Measurements from ENCODE around the gene TSSC4.

TSSC4 gene

GRCh38 chr11:2369896-2370295 is 30.7 kb upstream of the TSSC4 start:
- DNase-seq, result no peak

- no peak for DNase-seq
These were observed 25.9 kb upstream of the TSSC4 start for GRCh38 chr11:2374456-2375201.

GRCh38 chr11:2375341-2375853 is 25.2 kb upstream of the TSSC4 start:
- DNase-seq, result no peak

GRCh38 chr11:2375964-2376551 is 24.5 kb upstream of the TSSC4 start:
- no peak for DNase-seq

- no peak for DNase-seq
These were observed 23.6 kb upstream of the TSSC4 start, which contains the start of gene CD81 for GRCh38 chr11:2376751-2377451. TSS of gene CD81 (plus strand) at chr11:2377310. CDS start at chr11:2377550, 240 bp downstream.

GRCh38 chr11:2377511-2378443 is 22.8 kb upstream of the TSSC4 start:
- DNase-seq, result no peak

- no peak for DNase-seq
These were observed 21.9 kb upstream of the TSSC4 start for GRCh38 chr11:2378527-2379210.

GRCh38 chr11:2379466-2380174 is 20.9 kb upstream of the TSSC4 start:
- DNase-seq, result no peak

- DNase-seq, result no peak
These were observed 20.2 kb upstream of the TSSC4 start for GRCh38 chr11:2380396-2380795.

GRCh38 chr11:2380807-2381350 is 19.7 kb upstream of the TSSC4 start:
- no peak for DNase-seq

- no peak for DNase-seq
These were observed 18.9 kb upstream of the TSSC4 start for GRCh38 chr11:2381494-2382128.

GRCh38 chr11:2382129-2382517 is 18.4 kb upstream of the TSSC4 start:
- no peak for DNase-seq

- no peak for DNase-seq
These were observed 17.4 kb upstream of the TSSC4 start for GRCh38 chr11:2382936-2383851.

GRCh38 chr11:2383852-2384804 is 16.4 kb upstream of the TSSC4 start:
- peak; percentile 27 for DNase-seq

GRCh38 chr11:2385156-2386151 is 15.1 kb upstream of the TSSC4 start:
- DNase-seq, result no peak

- DNase-seq, result no peak
These were observed 14.0 kb upstream of the TSSC4 start for GRCh38 chr11:2386591-2386990.
